LNCAP (cell line): ENCODE data around the gene PKLR.

Experiments used
- CTCF ChIP-seq: fragments of 450-650 bp; IDR thresholded peaks from 2 replicates; pipeline ENCODE4 v1.5.1; 2017; ENCODE audit warnings: mild to moderate bottlenecking

Gene PKLR

GRCh38 chr1:155267373-155267772 lies 33.9 kb downstream of the PKLR start:
- TF ChIP-seq CTCF: no peak

- no peak for TF ChIP-seq CTCF
Observed at GRCh38 chr1:155266553-155266952, 34.7 kb downstream of the PKLR start.

- no peak for TF ChIP-seq CTCF
Observed at GRCh38 chr1:155263067-155263466, 38.2 kb downstream of the PKLR start.

- no peak for TF ChIP-seq CTCF
Observed at GRCh38 chr1:155261852-155262673, 39.2 kb downstream of the PKLR start, which contains the start of gene SCAMP3. TSS of gene SCAMP3 (minus strand) at chr1:155262360. CDS start at chr1:155262151, 209 bp downstream.

GRCh38 chr1:155261493-155261851 lies 39.8 kb downstream of the PKLR start:
- no peak for TF ChIP-seq CTCF

- TF ChIP-seq CTCF: no peak
Observed at GRCh38 chr1:155260276-155260675, 41.0 kb downstream of the PKLR start.

- no peak for TF ChIP-seq CTCF
Observed at GRCh38 chr1:155256058-155256852, 45.0 kb downstream of the PKLR start.
